ENCODE measurements around the gene KRT76.

Gene KRT76

DNA sequence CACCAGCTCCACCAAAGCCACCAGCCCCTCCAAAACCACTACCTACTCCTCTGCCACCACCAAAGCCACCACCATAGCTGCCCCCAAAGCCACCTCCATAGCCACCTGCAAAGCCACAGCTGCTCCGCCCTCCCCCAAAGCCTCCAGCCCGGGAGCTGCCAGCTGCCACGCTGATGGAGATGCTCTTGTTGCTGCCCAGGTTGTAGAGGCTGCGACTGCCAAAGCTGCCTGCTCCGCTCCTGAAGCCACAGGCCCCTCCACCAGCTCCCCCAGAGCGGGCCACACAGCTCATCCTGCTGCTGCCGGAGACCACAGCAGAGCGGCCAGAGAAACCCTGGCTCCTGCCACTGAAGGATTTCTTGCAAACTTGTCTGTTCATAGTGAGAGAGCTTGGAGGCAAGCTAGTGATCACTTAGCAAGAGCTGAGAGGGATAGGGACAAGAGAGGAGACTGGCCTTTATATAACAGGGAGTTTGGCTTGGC lies at the start of gene KRT76:
Gene KRT76 (minus strand): TSS at position 433 of the 483 bp plus-strand sequence. CDS start 54 bp downstream, at position 379.
- DNase-seq = no peak

DNA sequence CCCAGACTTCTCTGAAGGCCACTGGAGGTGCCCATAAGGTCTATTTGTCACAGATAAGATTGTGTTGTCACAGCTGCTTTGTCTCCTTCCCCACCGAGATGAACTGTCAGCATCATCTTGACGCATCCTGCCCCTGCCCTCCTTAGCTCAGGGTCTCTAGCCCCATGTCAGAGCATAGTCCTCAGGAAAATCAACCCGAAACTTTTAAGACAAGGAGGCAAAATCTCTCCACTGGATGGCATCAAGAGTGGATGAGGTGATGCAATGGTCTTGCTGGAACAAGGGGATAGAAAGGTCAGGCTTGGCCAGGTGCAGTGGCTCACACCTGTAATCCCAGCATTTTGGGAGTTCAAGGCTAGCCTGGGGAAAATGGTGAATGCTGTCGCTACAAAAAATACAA lies 48.8 kb upstream of the KRT76 start:
- DNase-seq = no peak

DNA sequence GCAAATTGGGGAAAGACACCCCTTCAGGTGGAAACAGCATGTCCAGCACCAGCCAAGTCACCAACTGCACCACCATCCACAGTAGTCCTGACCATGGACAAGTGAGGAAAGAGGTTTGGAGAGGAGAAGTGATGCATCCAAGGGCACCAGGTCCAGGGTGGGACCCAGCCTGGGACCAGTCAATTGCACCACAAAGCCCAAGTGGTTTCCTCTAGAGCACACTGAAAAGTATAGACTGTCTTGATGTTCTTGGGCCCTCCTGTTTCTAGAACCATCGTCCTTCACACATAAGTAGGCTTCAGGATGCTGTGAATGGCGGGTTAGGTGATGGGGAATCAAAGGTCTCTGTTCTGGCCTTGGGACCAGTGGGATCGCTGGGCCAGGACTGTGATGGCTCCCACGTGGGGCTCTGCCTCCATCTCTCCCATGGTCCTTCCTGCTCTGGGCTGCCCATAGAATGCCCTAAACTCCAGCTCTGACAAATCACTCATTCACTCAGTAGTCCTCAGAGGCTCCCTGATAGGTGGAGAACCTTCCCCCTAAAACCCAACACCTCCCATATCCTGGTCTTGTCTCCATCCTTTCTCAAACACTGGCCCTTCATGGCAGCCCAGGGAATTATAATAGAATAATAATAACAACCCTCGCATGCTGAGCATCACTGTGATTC lies 47.7 kb upstream of the KRT76 start:
- no peak for DNase-seq

DNA sequence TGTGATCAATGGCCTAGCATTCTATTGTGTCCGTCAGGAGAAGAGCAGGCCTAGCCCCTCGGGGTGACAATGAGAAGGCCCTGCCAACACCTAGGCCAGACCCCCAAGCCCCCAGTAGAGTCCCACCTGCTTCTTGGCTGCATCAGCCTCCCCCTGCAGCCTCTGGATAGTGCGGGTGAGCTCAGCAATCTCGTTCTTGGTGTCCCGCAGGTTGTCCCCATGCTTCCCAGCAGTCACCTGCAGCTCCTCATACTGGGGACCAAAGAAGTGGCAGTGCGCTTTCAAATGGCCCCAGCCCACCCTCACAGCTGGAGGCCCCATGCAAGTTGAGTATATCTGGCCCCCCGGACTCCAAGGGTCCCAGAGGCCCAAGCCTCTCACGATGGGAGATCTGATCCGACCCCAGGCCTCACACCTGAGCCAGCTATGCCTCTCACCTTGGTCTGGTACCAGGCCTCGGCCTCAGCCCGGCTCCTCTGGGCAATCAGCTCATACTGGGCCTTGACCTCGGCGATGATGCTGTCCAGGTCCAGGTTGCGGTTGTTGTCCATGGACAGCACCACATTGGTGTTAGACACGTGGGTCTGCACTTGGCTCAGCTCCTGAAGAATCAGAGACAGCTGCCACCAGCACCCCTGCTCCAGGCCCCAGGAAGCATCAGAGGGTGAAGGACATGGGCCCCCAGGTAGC lies 46.8 kb upstream of the KRT76 start:
- DNase-seq = no peak

DNA sequence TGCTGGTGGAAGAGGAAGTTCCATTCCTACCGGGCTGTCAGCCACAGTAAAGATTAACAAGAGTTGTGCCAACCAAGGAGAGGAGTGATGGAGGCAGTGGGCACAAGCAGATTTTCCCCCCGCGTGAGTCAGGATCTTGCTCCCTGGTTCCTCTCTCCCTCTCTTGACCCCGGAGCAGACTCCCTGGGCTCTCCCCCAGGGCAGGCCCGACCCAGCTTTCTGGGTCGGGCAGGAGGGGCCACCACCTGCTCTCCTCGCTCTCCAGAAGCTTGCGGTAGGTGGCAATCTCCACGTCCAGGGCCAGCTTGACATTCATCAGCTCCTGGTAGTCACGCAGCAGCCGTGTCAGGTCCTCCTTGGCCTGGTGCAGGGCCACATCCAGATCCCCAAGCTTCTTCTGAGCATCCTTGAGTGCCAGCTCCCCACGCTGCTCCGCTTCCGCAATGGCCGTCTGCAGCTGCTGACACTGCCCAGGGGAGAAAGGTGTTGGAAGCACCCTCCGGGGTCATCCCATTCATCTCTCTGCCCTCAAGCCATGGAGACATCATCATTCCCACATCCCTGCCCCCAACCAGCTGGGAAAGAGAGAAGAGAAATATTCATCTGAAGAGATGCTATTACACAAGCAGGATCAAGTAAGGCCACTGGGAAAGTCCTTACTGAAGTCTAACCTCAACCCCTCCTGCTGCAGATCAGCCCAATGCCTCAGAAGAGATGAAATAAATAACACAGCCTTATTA lies 45.8 kb upstream of the KRT76 start:
- DNase-seq = no peak

DNA sequence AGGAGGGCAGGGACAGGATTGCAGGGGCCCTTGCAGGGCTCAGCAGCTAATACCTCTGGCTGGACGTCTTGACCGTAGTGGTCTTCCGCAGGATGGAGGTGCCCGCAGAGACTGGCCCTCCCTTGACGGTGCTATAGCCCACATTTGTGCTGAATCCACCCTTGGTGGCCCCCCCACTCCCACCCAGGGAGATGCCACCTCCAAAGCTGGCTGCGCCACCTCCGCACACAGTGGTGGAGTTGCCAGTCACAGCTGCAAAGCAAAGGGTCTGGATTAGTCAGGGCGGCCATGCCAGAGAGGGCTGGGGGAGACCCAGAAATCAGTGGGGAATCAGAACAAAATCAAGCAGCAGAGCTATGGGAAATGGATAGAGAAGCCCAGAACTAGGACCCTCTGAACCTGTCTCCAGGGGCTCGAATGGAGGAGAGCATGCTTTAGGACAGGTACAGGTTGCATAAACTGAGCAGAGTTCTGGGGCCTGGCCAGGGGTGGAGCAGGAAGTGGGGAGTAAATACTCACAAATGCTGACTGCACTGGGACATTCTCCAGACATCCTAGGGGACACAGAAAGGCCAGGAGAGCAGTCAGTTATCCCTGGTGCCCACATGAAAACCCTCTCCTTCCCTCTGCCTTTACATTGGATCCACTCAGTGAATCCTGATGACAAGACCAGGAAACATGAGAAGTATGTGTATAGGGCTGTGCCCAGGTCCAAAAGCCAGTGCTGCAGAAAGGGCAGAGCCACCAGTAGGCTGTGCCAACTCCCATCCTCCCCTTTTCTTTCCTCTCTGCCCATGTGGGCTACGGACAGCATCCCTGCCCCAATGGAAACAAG lies 44.9 kb upstream of the KRT76 start:
- DNase-seq = no peak

DNA sequence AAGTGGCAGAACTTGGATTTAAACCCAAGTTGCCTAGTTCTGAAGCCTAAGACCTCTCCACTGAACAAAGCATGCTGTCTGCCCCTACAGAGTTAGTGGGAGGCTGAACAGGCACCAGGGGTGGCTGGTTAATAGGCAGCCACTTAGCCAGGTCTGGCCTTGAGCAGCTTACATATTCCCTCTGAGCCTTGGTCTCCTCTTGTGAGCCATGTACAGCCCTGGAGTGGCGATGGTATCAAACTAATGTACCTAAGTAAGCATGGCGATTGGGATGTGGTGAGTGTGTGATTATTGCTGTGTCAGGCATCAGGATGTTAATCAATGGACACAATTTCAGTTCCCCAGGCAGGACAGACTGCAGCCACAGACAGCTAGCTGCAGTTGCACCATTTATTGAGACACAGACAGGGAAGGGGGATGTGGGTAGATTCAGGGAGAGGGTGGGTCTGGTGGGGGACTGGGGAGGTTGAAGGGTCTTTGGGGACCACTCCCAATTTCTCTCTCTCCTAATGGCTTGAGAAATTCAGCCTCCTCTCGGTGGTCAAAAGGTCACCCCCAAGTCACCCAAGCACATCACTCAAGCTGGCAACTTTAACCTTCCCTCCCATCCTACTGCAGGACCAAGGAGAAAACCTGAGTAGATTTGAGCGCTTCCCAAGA lies 44.1 kb upstream of the KRT76 start:
- no peak for DNase-seq

DNA sequence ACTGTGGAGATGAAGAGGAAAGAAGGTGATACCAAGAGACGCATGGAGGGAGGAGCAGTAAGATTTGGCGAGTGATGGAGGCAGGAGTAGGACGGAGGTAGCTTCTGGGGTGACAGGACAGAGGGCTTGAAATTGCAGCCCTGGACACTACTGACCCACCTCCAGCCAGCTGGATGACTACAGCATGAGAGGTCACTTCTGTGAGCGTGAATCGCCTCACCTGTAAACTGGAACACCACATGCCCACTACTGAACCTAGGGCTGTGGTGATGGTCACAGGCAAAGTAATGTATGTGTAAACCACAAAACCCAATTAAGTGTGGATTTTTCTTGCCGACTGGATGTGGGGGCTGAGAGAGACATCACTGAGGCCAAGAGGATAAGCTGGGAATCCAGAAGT lies 43.4 kb upstream of the KRT76 start:
- no peak for DNase-seq

DNA sequence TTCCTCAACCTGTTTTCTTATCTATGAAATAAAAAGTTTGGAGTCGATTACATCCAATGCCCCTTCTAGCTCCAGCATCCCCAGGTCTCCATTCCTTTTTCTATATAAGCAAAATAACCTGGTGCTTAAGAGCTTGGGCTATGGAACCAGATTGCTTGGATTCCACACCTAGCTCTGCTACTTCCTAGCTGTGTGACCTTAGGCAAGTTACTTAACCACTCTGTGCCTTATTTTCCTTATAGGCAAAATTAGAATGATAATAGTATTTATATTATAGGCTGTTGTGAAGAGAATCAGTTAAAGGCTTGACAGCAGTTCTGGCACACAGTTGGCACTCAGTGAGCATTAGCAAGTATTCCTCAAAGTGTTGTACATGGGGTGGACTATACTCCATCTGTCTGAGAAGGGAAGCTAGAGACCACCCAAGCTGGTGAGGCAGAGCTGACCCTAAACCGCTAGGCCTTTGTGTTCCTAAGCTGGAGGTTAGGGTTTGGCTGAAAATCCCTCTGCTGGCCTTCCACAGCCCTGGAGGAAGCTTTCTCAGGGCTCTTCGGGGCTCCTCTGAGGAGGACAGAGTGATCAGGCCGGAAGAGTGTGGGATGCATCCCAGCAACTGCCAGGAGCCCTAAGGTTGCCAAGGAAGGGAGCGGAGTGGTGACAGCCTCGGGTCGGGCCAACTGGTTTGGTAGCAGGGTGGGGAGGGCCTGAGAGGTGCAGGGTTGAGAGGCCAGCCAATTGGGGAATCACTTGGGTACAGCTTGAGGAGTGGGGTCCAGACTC lies 42.8 kb upstream of the KRT76 start:
- no peak for DNase-seq

DNA sequence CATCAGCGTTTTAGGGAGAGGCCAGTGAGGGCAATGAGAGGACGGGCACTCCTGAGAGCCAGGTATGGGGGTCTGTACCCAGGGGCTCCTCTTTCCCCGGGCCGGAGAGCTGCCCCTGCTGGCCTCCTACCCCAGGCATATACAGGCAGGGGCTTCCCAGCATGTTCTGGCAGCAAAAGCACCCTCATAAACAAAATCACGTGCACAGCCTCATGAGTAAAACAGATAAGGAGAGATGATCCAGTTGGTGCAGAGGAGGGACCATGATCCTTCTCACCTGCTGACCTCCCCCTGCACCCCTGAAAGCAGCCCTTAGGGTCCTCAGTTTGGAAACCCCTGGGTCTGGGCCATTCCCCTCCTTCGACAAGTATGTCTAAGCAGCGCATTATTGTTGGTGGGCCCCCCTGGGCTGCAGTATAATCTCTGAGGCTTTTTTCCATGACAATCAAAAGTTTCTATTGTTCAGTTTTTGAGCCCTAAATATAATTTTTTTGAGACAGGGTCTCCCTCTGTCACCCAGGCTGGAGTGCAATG lies 41.8 kb upstream of the KRT76 start:
- no peak for DNase-seq

DNA sequence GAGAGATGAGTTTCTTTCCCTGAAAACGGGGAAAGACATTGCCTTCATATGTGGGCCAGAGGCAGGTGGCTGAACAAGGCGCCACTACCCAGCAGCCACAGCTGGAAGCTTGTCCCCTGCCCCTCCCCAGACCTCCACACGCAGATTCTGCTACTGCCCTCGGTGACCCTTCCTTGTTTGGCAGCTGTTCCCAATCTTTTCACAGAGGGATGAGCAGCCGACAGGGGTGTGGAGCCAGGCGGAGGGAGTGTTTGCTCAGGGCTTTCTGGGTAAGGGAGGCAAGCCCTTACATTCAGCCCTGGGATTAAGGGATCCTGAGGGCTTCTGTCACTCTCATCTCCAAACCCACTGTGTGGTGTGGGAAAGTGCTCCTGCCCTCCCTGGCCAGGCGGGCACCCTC lies 41.2 kb upstream of the KRT76 start:
- DNase-seq = no peak

DNA sequence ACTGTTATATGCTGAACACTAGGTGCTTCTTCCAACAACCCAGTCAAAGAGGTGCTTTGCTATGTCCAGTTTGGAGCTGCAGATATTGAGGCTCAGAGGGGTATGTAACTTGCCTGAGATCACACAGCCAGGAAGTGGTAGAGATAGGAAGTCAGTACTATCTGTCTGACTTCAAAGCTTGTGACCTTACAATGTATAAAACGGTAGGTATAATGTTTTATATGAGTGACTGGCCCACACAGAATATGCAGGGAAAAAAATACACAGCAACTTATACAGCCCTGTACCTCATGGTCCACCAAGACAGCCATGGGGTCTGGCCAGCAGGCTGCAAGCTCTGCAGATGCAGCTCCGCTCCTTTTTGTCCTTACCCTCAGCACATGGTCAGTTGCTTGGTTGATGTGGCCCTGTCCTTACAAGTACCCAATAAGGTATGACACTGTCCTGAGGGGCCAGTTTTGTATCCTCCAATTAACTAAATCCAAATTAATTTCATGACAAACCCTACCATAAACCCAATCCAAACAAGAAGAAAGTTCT lies 40.6 kb upstream of the KRT76 start:
- DNase-seq = no peak

DNA sequence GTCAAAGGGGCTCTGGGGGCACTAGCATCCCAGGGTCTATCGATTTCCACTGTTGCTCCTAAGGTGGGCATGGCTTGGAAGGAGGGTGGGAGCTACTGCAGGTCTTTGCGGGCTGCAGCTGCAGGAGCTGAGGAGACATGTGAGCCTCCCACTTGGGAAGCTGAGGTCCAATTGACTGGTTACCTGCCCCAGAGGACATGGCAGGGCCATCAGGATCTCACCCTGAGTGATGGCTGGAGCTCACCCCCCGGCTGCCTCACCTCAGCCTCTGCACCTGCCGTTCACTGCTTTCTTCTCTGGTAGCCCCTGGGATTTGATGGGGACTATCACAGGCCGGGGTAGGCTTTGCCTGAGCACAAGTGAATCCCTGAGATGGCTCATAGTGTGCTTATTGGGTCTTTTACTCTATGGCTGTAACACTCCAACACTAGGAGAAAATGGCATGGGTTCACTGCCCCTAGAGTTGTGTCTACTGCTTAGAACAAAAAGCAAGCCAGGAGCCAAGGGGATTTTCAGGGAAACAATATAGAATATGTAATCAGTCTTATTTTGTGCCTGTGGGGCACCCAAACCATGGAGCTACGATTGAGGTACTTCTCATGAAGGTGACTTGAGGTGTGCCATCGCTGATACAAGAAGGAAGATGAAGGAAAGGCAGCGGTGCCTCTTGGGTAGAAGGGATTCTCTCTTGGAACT lies 40.0 kb upstream of the KRT76 start:
- no peak for DNase-seq

DNA sequence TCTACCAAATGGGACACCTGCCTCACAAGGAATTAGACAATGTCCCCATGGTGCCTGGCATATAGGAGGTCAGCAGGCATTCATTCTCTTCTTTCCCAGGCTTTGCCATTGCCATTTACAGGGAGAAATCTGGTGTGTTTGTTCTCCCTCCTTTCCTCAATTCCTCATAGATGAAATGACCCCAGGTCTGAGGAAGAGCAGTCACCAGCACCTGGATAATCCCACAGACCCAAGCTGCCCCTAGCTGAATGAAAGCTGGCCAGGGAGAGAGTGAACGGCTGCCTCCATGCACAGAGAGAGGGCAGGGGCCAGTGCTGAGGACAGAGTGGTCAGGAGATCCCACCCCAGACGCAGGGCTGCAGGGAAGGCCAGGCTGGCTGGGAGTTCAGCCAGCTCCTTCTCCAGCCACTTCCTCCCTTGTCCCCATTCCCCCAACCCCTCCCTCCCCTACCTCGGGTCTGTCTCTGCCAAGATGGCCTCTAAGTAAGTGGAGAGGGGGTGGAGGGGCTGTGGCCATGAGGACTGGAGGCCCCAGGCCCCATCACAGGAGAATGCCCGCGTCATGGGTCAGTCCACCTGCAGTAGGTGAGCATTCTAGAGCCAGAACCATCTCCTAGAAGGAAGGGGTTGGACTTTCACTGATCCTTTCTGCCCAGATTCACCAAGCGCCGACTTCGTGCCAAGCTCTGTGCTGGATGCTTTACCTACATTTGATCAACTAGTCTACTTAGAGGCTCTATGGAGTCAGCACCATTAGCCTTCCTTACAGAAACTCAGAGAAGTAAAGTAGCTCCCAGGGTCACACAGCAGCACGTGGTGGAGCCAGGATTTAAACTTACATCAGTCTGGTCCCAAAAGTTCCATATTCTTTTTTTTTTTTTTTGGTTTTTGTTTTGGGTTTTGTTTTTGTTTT lies 38.8 kb upstream of the KRT76 start:
- no peak for DNase-seq

DNA sequence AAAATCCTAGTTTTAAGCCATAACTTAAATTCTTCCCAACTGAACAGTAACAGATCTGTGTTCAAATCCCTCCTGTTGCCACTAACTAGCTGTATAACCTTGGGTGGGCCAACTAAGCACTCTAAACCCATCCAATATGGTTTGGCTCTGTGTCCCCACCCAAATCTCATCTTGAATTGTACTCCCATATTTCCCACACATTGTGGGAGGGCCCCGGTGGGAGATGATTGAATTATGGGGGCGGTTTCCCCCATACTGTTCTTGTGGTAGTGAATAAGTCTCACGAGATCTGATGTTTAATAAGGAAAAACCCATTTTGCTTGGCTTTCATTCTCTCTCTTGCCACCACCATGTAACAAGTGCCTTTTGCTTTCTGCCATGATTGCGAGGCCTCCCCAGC lies 38.0 kb upstream of the KRT76 start:
- no peak for DNase-seq

DNA sequence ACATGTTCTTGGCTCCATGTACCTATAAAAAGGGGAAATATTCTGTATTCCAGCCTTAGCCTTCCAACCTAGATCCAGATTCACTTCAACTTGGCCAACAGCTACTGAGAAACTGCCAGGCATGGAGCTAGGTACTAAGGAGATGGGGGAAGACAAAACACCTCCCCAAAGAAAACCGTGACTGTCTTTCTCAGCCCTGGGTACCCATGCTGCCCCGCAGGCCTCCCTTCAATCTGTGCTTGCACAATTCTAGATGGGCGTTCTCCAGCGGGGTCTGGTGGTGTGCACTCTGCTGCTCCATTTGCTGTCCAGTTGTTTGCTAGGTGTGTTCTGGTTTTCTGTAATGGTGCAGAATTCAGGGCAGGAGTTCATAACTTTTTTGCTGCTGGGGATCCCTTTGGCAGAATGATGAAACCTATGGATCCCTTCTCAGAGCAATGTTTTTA lies 37.6 kb upstream of the KRT76 start:
- no peak for DNase-seq

DNA sequence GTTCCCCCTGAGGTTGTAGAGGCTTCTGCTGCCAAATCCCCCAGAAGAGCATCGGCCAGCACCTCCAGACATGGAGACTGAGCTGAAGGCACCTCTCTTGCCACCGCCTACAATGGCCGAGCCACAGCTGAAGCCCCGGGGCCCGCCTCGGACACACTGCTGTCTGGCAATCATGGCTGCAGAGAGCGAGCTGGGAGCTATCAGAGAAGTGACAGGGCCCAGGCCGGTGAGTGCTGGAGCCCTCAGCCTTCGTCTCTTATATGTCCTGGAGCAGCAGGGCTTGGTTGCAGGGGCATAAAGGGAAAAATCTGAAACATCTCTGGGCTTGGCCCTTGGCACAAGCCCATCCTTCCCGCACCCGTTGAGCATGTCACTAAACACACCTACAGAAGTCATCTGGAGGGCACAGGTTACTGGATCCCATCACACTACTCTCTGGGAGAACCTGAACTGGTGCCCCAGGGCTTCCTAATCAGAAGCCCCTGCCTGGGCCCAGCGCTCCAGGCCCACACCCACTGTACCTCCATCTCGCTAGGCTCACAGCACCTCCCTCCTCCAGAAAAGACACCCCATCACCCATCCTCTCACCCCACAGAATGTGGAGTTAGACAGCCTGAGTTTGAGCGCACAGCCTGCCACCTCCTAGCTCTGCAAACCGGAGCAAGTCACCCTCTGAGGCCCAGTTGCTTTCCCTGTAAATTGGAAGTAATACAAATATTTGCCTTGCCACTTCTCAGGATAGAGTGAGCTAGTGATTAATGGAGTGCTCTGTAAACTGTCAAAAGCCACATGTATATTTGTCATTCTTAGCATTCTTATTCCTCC lies 37.0 kb upstream of the KRT76 start, which contains the start of gene KRT4:
Gene KRT4 (minus strand): TSS at position 232 of the 825 bp plus-strand sequence. CDS start 58 bp downstream, at position 174.
- no peak for DNase-seq

DNA sequence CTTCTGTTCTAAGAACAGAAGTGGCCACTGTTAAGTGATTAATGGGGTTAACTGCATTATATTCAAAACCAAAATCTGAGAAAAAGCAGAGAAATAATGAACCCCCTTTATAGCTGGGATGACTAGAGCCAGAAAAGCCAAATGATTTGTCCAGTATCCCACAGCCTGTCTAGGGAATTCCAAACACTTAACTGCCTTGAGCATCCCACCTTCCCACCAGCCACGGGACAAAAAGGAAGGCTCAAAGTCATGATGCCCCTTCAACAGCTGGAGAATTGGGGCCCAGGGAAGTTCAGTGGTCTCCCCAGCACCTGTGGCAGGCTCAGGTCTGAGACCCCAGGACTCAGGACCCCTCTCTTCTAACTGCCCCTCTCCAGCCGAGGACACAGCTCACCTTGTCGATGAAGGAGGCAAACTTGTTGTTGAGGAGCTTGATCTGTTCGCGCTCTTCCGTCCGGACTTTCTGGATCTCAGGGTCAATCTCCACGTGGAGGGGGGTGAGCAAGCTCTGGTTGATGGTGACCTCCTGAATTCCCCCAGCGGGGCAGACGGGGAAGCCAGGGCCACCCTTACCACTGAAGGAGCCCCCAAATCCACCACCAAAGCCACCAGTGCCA lies 36.2 kb upstream of the KRT76 start:
- no peak for DNase-seq

Measured in stimulated activated CD4-positive, alpha-beta T cell treated with anti-CD3 and anti-CD28 coated beads, Interleukin-1b, Interleukin-23, amount 100 ng/mL, for 48 hours (primary cell).